Colonic mucosa (tissue), 4 donors: ENCODE results near the gene DNM3. TPM values are rescaled to one million over a fixed set of nuclear protein-coding genes. Genes with fewer than 3 reads are reported as not detected.

Experiments
- DNase-seq: peaks from one replicate; pipeline ENCODE4 v3.0.0-alpha.2; 2020
- H3K27ac ChIP-seq: fragments of 200-600 bp; one replicate; pipeline ENCODE4 v1.8.0; 2021
- H3K27me3 ChIP-seq: fragments of 200-600 bp; one replicate; pipeline ENCODE4 v1.8.0; 2021
- H3K36me3 ChIP-seq: fragments of 200-600 bp; one replicate; pipeline ENCODE4 v1.8.0; 2021
- H3K4me1 ChIP-seq: fragments of 200-600 bp; one replicate; pipeline ENCODE4 v1.8.0; 2021; ENCODE audit warnings: mild to moderate bottlenecking
- H3K4me3 ChIP-seq: fragments of 200-600 bp; one replicate; pipeline ENCODE4 v1.8.0; 2021
- H3K9ac ChIP-seq, 2 donors: one replicate each; pipeline ENCODE4 v1.7.0; 2013; ENCODE audit warnings: control low read depth in 2 of 2, low read depth in 2 of 2, low read length in 2 of 2
- H3K9me3 ChIP-seq: fragments of 200-600 bp; one replicate; pipeline ENCODE4 v1.8.0; 2021
- CTCF ChIP-seq: fragments of 200-600 bp; IDR thresholded peaks from one replicate; pipeline ENCODE4 v1.8.0; 2022; ENCODE audit warnings: antibody characterized with exemption, mild to moderate bottlenecking
- intact Hi-C: fragments of 100-400 bp; cut with DNase I; formaldehyde crosslinking; loops from one replicate; pipeline ENCODE4 v1.14.1; 2022
- total RNA-seq, 2 donors: library from RNA; stranded (reverse); fragmentation: NEBNext Ultra II Directional in 1 of 2; extraction: Animal tissue kit (Norgen Biotek cat#: 25700) in 1 of 2; gene quantifications; one replicate each; pipeline ENCODE4 v1.2.1, GENCODE V29; 2021
- donor health status: healthy.
- donor health status: DM: no; HTN: no; CAD: no.
- donor health status: DM: no; HTN: no; CAD: no.

Gene DNM3
- total RNA-seq, 2 donors from 2014 or later, result 1.7 to 2.6 TPM

GRCh38 chr1:172323686-172324085, 482.4 kb downstream of the DNM3 start:
- DNase-seq, result no peak
- H3K9me3 ChIP-seq, result no peaks in the 10 kb centered on the region
- H3K27me3 ChIP-seq, result no peaks in the 10 kb centered on the region
- no peak overlapping the region for H3K4me3 ChIP-seq
- no peak overlapping the region for H3K9ac ChIP-seq
- intact Hi-C loops, result no loop called here
- TF ChIP-seq CTCF, result no peak
- H3K4me1 ChIP-seq, result no peaks in the 10 kb centered on the region
- H3K27ac ChIP-seq, result no peak overlapping the region
- no peaks in the 10 kb centered on the region for H3K36me3 ChIP-seq

- no peak for DNase-seq
- intact Hi-C loops, result no loop called here
- H3K27ac ChIP-seq, result no peak overlapping the region
- no peaks in the 10 kb centered on the region for H3K4me1 ChIP-seq
- H3K27me3 ChIP-seq, result no peaks in the 10 kb centered on the region
- TF ChIP-seq CTCF, result no peak
- H3K9ac ChIP-seq, result no peak overlapping the region
- no peaks in the 10 kb centered on the region for H3K9me3 ChIP-seq
- no peaks in the 10 kb centered on the region for H3K36me3 ChIP-seq
- H3K4me3 ChIP-seq, result no peak overlapping the region
These were observed 482.8 kb downstream of the DNM3 start for GRCh38 chr1:172324086-172324485.

GRCh38 chr1:172324761-172325160, 483.5 kb downstream of the DNM3 start:
- H3K9ac ChIP-seq, result no peak overlapping the region
- H3K4me3 ChIP-seq, result no peak overlapping the region
- no peaks in the 10 kb centered on the region for H3K4me1 ChIP-seq
- H3K27ac ChIP-seq, result no peak overlapping the region
- no peak for DNase-seq
- no peak for TF ChIP-seq CTCF
- intact Hi-C loops, result no loop called here
- no peaks in the 10 kb centered on the region for H3K9me3 ChIP-seq
- H3K36me3 ChIP-seq, result no peaks in the 10 kb centered on the region
- no peaks in the 10 kb centered on the region for H3K27me3 ChIP-seq

- H3K36me3 ChIP-seq, result no peaks in the 10 kb centered on the region
- H3K4me1 ChIP-seq, result no peaks in the 10 kb centered on the region
- no peak overlapping the region for H3K27ac ChIP-seq
- intact Hi-C loops, result no loop called here
- peak; percentile 22 for DNase-seq
- no peak overlapping the region for H3K9ac ChIP-seq
- no peaks in the 10 kb centered on the region for H3K27me3 ChIP-seq
- no peaks in the 10 kb centered on the region for H3K9me3 ChIP-seq
- no peak overlapping the region for H3K4me3 ChIP-seq
- no peak for TF ChIP-seq CTCF
These were observed 484.2 kb downstream of the DNM3 start for GRCh38 chr1:172325531-172325930.

- Histone ChIP-seq H3K4me1 (no peaks in the 10 kb centered on the region), H3K27ac (no peak overlapping the region), H3K9me3 (no peaks in the 10 kb centered on the region), H3K9ac (no peak overlapping the region), H3K36me3 (no peaks in the 10 kb centered on the region), H3K4me3 (no peak overlapping the region), H3K27me3 (no peaks in the 10 kb centered on the region)
- no peak for TF ChIP-seq CTCF
- no peak for DNase-seq
- intact Hi-C loops, result no loop called here
These were observed 484.8 kb downstream of the DNM3 start for GRCh38 chr1:172326136-172326535.

- no peak for TF ChIP-seq CTCF
- H3K36me3 ChIP-seq, result no peaks in the 10 kb centered on the region
- no peaks in the 10 kb centered on the region for H3K4me1 ChIP-seq
- H3K4me3 ChIP-seq, result no peak overlapping the region
- no peak for DNase-seq
- H3K27me3 ChIP-seq, result no peaks in the 10 kb centered on the region
- H3K9me3 ChIP-seq, result no peaks in the 10 kb centered on the region
- intact Hi-C loops, result no loop called here
- H3K27ac ChIP-seq, result no peak overlapping the region
- no peak overlapping the region for H3K9ac ChIP-seq
These were observed 487.0 kb downstream of the DNM3 start for GRCh38 chr1:172328266-172328665.
